GM18519 (cell line): Measurements from ENCODE around the gene KIF18B.

Experiments used
- ATAC-seq: cut with Tn5 transposase; IDR thresholded peaks from one replicate; pipeline ENCODE4 v1.9.1; 2021; ENCODE audit warnings: mild to moderate bottlenecking, moderate library complexity; ENCODE audit not compliant: unreplicated experiment, low FRiP score

KIF18B gene

GRCh38 chr17:44941712-44942331 is 5.8 kb downstream of the KIF18B start:
- ATAC-seq, result no peak

- ATAC-seq, result no peak
These were observed 6.8 kb downstream of the KIF18B start for GRCh38 chr17:44940768-44941167.

GRCh38 chr17:44940317-44940716 is 7.3 kb downstream of the KIF18B start:
- no peak for ATAC-seq

GRCh38 chr17:44935116-44935515 is 12.5 kb downstream of the KIF18B start:
- ATAC-seq, result no peak

GRCh38 chr17:44934745-44935105 is 12.8 kb downstream of the KIF18B start:
- ATAC-seq, result no peak

- no peak for ATAC-seq
These were observed 13.5 kb downstream of the KIF18B start for GRCh38 chr17:44933824-44934744.

- ATAC-seq, result no peak
These were observed 14.8 kb downstream of the KIF18B start for GRCh38 chr17:44932787-44933097.

- ATAC-seq, result no peak
These were observed 15.3 kb downstream of the KIF18B start for GRCh38 chr17:44932096-44932786.

- no peak for ATAC-seq
These were observed 16.2 kb downstream of the KIF18B start for GRCh38 chr17:44931376-44931775.

GRCh38 chr17:44930667-44931066 is 16.9 kb downstream of the KIF18B start:
- ATAC-seq, result no peak

GRCh38 chr17:44928950-44929720 is 18.4 kb downstream of the KIF18B start:
- ATAC-seq, result no peak

- ATAC-seq, result no peak
These were observed 19.4 kb downstream of the KIF18B start for GRCh38 chr17:44928136-44928535.

- no peak for ATAC-seq
These were observed 19.9 kb downstream of the KIF18B start for GRCh38 chr17:44927696-44928095.

GRCh38 chr17:44926821-44927525 is 20.6 kb downstream of the KIF18B start:
- ATAC-seq, result no peak

GRCh38 chr17:44925731-44926697 is 21.6 kb downstream of the KIF18B start:
- ATAC-seq, result no peak

- no peak for ATAC-seq
These were observed 23.4 kb downstream of the KIF18B start for GRCh38 chr17:44924107-44924544.

GRCh38 chr17:44922746-44923470 is 24.7 kb downstream of the KIF18B start:
- no peak for ATAC-seq

GRCh38 chr17:44922136-44922535 is 25.4 kb downstream of the KIF18B start:
- no peak for ATAC-seq
